ENCODE data around the gene ZSCAN1.

Gene ZSCAN1

GRCh38 chr19:58040751-58041525 is 7.1 kb downstream of the ZSCAN1 start:
- no peak for DNase-seq (ENCODE audit: low read depth)

- no peak for DNase-seq (ENCODE audit: low read depth)
Observed at GRCh38 chr19:58042495-58043340, 8.9 kb downstream of the ZSCAN1 start.

- no peak for DNase-seq (ENCODE audit: low read depth)
Observed at GRCh38 chr19:58044391-58044790, 10.6 kb downstream of the ZSCAN1 start.

DNA sequence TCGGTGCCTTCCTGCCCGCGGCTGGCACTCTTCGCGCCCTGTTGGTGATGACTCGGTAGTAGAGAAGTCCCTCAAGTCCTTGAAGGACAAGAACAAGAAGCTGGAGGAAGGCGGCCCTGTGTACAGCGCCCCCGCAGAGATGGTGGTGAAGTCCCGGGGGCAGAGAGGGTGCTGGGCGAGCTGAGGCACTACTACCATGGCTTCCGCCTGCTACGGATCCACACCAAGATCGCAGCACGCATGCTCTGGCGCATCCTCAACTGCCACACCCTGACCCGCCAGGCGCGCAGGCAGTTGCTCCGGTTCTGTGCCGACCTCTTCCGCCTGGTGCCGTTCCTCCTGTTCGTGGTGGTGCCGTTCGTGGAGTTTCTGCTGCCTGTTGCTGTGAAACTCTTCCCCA is 11.1 kb downstream of the ZSCAN1 start:
- no peak for DNase-seq (ENCODE audit: low read depth)

GRCh38 chr19:58045411-58046050 is 11.7 kb downstream of the ZSCAN1 start:
- DNase-seq (ENCODE audit: low read depth), result no peak

DNA sequence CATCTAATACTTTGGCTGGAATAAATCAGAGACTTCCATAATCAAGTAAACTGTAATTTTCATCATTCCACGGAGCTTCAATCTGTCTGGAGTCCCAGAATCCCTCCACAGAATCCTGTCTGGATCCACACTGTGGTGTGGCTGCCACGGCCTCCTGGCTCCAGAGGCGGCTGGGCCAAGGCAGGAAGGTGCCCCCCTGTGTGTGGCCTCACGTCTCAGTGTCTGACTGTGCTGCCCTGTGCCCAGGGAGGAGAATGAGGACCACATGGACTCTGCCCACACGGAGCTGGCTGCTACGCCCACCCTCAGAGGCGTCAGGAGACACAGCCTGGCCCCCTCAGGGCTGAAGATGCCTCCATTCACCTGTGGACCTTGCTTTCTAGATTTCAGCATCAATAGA is 13.0 kb downstream of the ZSCAN1 start:
- no peak for DNase-seq (ENCODE audit: low read depth)

- no peak for DNase-seq (ENCODE audit: low read depth)
Observed at GRCh38 chr19:58047672-58048071, 13.8 kb downstream of the ZSCAN1 start.

DNA sequence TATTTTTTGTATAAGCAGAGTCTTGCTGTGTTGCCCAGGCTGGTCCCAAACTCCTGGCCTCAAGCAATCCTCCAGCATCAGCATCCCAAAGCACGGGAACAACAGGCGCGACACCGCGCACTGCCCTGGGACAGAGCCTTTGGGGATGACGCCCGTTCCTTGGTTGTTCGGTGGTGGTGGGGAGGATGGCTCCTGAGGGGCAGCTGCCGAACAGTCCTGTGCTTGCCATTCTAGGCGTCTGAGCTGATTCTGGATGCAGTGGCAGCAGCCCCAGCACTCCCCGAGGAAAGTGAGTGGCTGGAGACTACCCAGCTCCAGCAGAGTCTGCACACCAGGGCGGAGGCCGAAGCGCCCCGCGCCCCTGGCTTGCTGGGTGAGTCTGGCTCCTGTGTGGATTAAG is 18.4 kb downstream of the ZSCAN1 start:
- DNase-seq (ENCODE audit: low read depth), result no peak

GRCh38 chr19:58053480-58054156 is 19.8 kb downstream of the ZSCAN1 start:
- DNase-seq (ENCODE audit: low read depth), result no peak

DNA sequence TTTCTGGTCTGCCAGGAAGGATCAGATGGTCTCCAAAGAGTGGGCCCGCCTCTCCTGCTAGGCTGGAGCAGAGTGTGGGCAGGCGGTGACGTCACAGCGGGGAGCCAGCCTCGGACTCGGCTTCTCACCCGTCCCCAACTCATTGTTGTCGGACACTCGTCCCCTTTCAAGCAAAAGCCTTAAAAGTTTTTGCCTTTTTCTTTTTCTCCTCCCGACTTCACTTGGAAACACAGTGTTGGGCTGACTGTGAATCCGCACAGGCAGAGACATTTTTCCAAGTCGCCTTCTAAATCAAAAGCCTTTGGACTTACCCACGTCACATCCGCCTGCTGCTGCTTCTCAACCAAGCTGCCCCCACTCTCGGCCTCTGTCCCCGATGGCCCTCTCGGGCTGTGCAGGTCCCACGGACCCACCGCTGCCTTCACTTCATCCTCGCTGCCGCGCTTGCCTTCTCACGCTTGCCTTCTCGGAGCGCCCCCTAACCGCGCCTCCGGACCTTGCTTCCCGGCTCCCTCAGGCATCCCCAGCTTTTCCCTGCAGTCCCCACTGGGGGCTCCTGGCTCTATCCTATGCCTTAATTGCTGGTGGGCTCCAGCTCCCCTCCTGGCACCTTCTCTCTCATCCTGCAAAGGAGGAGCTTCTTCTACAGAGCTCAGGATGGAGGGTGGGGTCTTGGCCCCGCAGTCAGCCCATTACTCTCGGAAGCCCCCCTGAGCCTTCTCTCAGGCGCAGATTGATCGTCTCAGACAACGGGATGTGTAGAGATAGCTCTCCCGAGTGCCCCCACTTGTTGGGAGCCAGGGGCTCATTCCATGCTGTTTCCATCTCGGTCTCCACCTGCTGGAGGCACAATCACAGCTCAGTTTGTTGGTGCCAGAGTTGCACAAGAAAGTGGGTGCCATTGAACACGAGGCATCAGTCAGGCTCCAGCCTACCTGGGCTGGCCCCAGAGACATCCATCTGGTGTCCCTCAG is 21.4 kb downstream of the ZSCAN1 start:
- DNase-seq (ENCODE audit: low read depth), result no peak

DNA sequence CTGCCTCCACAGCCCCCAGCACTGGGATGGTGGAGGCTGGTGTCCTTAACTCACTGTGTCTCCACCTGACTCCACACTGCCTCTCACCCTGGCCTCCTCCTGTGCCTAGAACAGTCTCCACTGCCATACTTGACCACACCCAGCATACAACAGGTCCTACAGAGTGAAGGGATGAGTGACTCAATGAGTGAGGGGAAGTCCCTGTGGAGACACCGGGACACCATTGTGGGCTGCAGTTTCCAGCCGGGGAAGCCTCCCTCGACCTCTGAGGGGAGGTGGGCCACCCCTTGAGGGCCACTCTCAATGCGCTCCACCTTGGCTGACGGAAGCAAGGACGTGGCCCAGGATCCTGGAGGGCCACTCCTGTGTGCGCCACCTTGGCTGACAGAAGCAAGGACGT is 22.4 kb downstream of the ZSCAN1 start:
- no peak for DNase-seq (ENCODE audit: low read depth)

GRCh38 chr19:58056861-58057260 is 23.0 kb downstream of the ZSCAN1 start:
- no peak for DNase-seq (ENCODE audit: low read depth)

DNA sequence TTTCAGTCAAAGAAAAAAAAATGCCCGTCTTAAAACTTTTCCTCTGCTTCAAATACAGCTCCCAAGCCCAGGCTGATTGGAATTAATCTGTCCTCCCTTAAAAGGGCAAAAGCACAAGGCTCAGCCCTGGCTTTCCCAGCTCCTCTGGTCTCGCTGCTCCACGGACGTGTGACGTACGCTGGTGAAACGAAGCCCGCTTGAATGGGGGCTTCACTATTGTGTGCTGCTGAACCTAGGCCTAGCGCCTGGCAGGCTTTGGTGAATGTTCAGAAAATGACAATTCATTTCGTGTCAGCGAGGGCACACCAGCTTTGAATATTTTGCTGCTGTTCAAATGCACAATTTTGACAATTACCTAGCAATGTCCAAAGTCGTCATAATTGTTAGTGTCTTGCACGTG is 24.6 kb downstream of the ZSCAN1 start:
- no peak for DNase-seq (ENCODE audit: low read depth)

GRCh38 chr19:58059003-58059670 is 25.3 kb downstream of the ZSCAN1 start, which contains the start of gene ZNF135:
TSS of gene ZNF135 (plus strand) at chr19:58059282. CDS start at chr19:58060003, 721 bp downstream.
- DNase-seq (ENCODE audit: low read depth), result no peak

DNA sequence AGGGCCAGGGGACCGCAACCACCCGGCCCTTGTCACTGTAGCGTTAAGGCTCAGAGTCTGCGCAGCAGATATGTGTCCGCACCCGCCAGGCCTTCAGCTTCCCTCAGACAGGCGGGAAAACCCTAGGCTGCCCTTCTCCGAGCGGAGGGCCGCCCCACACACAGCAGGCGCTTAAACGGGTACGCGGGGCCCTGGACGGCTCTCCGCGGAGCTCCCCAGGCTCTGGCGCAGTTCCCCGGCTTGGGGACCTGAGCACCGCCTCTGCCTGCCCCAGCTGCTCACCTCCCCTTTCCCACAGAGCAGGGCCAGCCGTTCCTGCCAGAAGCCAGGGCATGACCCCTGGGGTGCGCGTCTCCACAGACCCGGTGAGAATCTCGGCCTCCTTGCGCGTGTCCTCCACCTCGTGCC is 25.9 kb downstream of the ZSCAN1 start:
- DNase-seq (ENCODE audit: low read depth), result no peak

DNA sequence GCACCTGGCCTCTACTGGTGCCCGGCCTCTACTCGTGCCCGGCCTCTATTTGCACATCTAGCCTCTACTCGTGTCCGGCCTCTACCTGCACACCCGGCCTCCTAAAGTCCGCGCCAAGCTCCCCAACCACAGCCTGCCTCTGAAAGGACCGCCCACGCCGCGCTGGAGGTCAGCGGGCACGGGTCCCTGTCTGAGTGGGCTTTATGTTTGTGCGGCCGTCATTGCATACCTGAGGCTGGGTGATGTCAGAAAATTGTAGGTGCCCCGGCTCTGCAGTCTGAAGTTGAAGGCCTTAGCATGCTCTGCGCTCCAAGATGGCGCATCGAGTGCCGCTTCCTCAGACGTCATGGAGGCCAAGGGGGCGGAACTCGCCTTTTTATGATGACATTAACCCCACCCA is 26.4 kb downstream of the ZSCAN1 start:
- DNase-seq (ENCODE audit: low read depth), result no peak

GRCh38 chr19:58063712-58064111 is 29.9 kb downstream of the ZSCAN1 start:
- no peak for DNase-seq (ENCODE audit: low read depth)

DNA sequence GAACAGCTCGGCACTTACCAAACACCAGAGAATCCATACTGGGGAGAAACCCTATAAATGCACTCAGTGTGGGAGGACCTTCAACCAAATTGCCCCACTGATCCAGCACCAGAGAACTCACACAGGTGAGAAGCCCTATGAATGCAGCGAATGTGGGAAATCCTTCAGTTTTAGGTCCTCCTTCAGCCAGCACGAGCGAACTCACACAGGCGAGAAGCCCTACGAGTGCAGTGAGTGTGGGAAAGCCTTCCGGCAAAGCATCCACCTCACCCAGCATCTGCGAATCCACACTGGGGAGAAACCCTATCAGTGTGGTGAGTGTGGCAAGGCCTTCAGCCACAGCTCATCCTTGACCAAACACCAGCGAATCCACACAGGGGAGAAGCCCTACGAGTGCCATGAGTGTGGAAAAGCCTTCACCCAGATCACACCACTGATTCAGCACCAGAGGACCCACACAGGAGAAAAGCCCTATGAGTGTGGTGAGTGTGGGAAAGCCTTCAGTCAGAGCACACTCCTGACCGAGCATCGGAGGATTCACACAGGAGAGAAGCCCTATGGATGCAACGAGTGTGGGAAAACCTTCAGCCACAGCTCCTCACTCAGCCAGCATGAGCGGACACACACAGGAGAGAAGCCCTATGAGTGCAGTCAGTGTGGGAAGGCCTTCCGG is 33.6 kb downstream of the ZSCAN1 start:
- no peak for DNase-seq (ENCODE audit: low read depth)

- DNase-seq (ENCODE audit: low read depth), result no peak
Observed at GRCh38 chr19:58079792-58080191, 46.0 kb downstream of the ZSCAN1 start.

- no peak for DNase-seq (ENCODE audit: low read depth)
Observed at GRCh38 chr19:58083021-58083420, 49.2 kb downstream of the ZSCAN1 start.

Data from HS-27A (cell line).